ENCODE results near the gene C5orf46. TPM values are rescaled to one million over a fixed set of nuclear protein-coding genes. Genes with fewer than 3 reads are reported as not detected.
A peak's percentile ranks its signal among the peaks of the same experiment; 100 is the strongest.

Gene C5orf46
- polyA plus RNA-seq, 2 of the 4 experiments (the other 2 are of a cell fraction), result not detected

- H3K4me2 ChIP-seq, result no peak overlapping the region
- no peaks in the 10 kb centered on the region for H3K9me3 ChIP-seq
- no peak for TF ChIP-seq EHF (CRISPR knock-in tag; IDR thresholded peaks at IDR 0.05)
- peak; percentile 90 for TF ChIP-seq MAFK (IDR thresholded peaks at IDR 0.05; ENCODE audit: partially characterized antibody)
- DNase-seq (ENCODE audit: low read depth in 1 of 2, low spot score in 1 of 2) (no peak), ATAC-seq (no peak), FAIRE-seq (no peak)
- H3K27ac ChIP-seq, result no peak overlapping the region
- ChIA-PET POLR2A (no interaction called here), CTCF (interaction anchor here (0.7 to 0.8 kb wide), 2 partner anchors 9 to 32 kb away, joined by 3 read pairs; no protein-coding TSS in a partner anchor)
- no peak overlapping the region for H3K4me3 ChIP-seq
- H3K4me1 ChIP-seq, result 0 out of 3 replicates have a peak, but pooled peaks cover 4% of the 10 kb centered on the region
Observed at GRCh38 chr5:147902609-147903115, 3.7 kb downstream of the C5orf46 start.

- no peak overlapping the region for H3K4me2 ChIP-seq
- peak in 1 of 2 experiments; percentile 1 for DNase-seq (ENCODE audit: low read depth in 1 of 2, low spot score in 1 of 2)
- H3K4me3 ChIP-seq, result no peak overlapping the region
- no peak overlapping the region for H3K27ac ChIP-seq
- H3K4me1 ChIP-seq, result 0 out of 3 replicates have a peak, but pooled peaks cover 4% of the 10 kb centered on the region
- CTCF ChIA-PET, result interaction anchor here (0.6 kb wide), 1 partner anchor 9 kb away, joined by 3 read pairs; no protein-coding TSS in a partner anchor
- POLR2A ChIA-PET, result no interaction called here
- H3K9me3 ChIP-seq, result no peaks in the 10 kb centered on the region
- FAIRE-seq, result no peak
- no peak for ATAC-seq
- 24% methylated on average over 12 of the region's 12 CpGs for WGBS (ENCODE audit: missing lambda C conversion rate)
- TF ChIP-seq EP300 (IDR thresholded peaks at IDR 0.05) (no peak), FOSL2 (IDR thresholded peaks at IDR 0.05) (no peak), FOSL2 (CRISPR knock-in tag; IDR thresholded peaks at IDR 0.05) (no peak), HES2 (IDR thresholded peaks at IDR 0.05) (no peak), HOXB5 (CRISPR knock-in tag; IDR thresholded peaks at IDR 0.05) (no peak), CBX8 (IDR thresholded peaks at IDR 0.05) (no peak), CHD4 (IDR thresholded peaks at IDR 0.05; ENCODE audit: borderline replicate concordance) (no peak), MYC (IDR thresholded peaks at IDR 0.05; ENCODE audit: borderline replicate concordance, low read length) (no peak), CBX2 (IDR thresholded peaks at IDR 0.05; ENCODE audit: borderline replicate concordance, low read depth) (no peak), RFX5 (IDR thresholded peaks at IDR 0.05) (no peak), KDM5A (IDR thresholded peaks at IDR 0.05) (no peak), ZFP36 (IDR thresholded peaks at IDR 0.05; ENCODE audit: borderline replicate concordance, partially characterized antibody) (no peak)
Observed at GRCh38 chr5:147901599-147902039, 4.7 kb downstream of the C5orf46 start.

- DNase-seq (ENCODE audit: low read depth in 1 of 2, low spot score in 1 of 2) (peak in 1 of 2 experiments; percentile 12), FAIRE-seq (no peak), ATAC-seq (0 out of 6 replicates have a peak, but pooled peaks of 1 of the 2 experiments have one; percentile 19)
- Histone ChIP-seq H3K9me3 (no peaks in the 10 kb centered on the region), H3K27ac (no peak overlapping the region), H3K4me3 (no peak overlapping the region), H3K4me1 (0 out of 3 replicates have a peak, but pooled peaks cover 4% of the 10 kb centered on the region), H3K4me2 (no peak overlapping the region)
- ChIA-PET POLR2A (no interaction called here), CTCF (no interaction called here)
- WGBS (ENCODE audit: missing lambda C conversion rate), result 12% methylated on average over 3 of the region's 3 CpGs
- TF ChIP-seq CEBPB (IDR thresholded peaks at IDR 0.05) (no peak), HOXA7 (CRISPR knock-in tag; IDR thresholded peaks at IDR 0.05) (no peak), BCL3 (IDR thresholded peaks at IDR 0.05) (no peak), JUN (IDR thresholded peaks at IDR 0.05) (no peak), POLR2A (IDR thresholded peaks at IDR 0.05; ENCODE audit: low read length) (no peak), ZC3H11A (IDR thresholded peaks at IDR 0.05) (no peak), HOXB5 (CRISPR knock-in tag; IDR thresholded peaks at IDR 0.05) (no peak), HOXB13 (CRISPR knock-in tag; IDR thresholded peaks at IDR 0.05; ENCODE audit: low read depth) (no peak), HMGXB4 (CRISPR knock-in tag; IDR thresholded peaks at IDR 0.05; ENCODE audit: borderline replicate concordance) (no peak), ELK1 (IDR thresholded peaks at IDR 0.05; ENCODE audit: low read depth, low read length) (no peak), FOXS1 (CRISPR knock-in tag; IDR thresholded peaks at IDR 0.05) (no peak), RAD21 (conservative IDR thresholded peaks at IDR 0.05 in 1 of 2, IDR thresholded peaks at IDR 0.05 in 1 of 2) (no peak), HEYL (CRISPR knock-in tag; IDR thresholded peaks at IDR 0.05) (no peak), USF2 (IDR thresholded peaks at IDR 0.05) (no peak), CTCF (IDR thresholded peaks at IDR 0.05) (no peak), GATA3 (IDR thresholded peaks at IDR 0.05; ENCODE audit: borderline replicate concordance) (no peak)
Observed at GRCh38 chr5:147898875-147899401, 7.4 kb downstream of the C5orf46 start.

All from A549 (cell line).